ENCODE measurements around the gene NOL7.

The NOL7 gene

DNA sequence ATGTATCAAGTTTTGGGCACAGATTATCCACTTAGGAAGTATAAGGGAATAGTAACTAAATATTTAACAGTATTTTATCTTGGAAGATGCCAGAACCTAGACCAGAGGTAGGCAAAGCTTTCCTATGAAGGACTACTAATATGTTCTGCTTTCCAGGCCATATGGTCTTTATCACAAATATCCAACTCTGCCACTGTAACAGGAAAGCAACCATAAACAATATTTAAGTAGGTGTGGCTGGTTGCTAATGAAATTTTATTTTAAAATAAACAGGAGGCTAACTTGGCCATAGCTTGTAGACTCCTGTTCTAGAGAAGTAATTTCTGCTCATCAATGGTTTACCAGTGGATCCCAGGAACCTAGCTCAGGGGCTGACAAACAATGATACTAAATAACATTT lies 39.4 kb downstream of the NOL7 start:
- no peak for DNase-seq (ENCODE audit: low read depth)

DNA sequence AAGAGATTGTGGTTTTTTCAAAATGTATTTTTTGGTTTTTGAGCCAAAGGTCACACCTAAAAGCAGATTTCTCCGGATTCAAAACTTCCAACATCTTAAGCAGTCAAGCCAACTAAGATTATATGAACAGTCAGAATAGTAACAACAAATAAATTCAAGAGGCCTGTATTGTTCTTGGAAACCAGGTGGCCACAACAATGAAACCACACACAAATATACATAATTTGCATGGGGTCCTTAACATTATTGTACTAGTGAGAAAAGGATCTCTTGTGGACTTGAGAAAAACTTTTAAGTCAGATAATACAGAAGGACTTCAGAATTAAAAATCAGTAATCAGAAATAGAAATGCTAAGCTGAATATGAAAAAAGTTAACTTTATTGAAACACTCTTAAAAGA lies 40.6 kb downstream of the NOL7 start:
- no peak for DNase-seq (ENCODE audit: low read depth)

DNA sequence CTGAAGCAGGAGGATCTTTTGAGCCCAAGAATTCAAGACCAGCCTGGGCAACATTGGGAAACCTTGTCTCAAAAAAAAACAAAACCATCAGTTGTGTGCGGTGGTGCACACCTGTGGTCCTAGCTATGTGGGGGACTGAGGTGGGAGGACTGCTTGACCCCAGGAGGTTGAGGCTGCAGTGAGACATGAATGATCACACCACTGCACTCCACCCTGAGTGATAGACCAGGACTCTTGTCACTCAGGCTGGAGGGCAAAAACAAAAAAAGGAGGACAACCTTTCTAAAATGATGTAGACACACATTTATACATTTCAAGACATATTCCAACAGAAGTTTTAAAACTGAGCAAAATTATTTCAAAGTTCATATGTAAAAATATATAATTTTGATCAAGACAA lies 45.1 kb downstream of the NOL7 start:
- DNase-seq (ENCODE audit: low read depth): no peak

DNA sequence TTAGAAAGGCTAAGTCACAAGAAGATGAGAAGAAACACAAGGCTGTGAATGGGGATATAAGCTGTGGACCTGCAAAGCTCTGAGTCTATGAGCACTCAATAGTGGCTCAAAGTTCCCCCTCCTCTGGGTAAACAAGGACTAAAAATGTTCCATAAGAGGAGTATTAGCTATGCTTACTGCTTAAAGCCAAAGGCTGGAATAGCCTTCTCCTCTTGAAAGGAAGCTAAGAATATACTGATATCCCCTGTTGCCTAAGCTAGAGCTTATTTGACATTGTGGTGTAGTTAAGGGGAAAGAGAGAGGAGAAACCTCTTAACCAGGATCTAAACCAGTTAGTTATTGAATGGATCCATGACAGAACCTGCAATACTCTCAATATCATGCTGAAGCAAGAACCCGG lies 45.8 kb downstream of the NOL7 start:
- no peak for DNase-seq (ENCODE audit: low read depth)

DNA sequence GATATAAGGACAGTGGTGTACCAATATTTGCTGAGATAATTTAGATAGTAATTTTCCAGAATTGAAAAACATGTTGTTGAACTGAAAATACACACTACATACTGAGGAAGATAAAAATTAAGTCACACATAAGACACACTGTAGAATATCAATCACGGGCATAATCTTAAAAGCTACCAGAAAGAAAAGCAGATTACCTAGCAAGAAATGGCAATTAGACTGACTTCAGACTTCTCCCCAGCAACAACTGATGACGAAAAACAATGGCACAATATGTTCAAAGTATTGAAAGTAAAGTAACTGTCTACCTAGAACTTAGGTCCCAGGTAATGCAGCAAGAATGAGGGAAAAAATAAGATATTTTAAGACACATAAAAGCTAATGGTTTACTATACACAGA lies 46.5 kb downstream of the NOL7 start:
- no peak for DNase-seq (ENCODE audit: low read depth)

DNA sequence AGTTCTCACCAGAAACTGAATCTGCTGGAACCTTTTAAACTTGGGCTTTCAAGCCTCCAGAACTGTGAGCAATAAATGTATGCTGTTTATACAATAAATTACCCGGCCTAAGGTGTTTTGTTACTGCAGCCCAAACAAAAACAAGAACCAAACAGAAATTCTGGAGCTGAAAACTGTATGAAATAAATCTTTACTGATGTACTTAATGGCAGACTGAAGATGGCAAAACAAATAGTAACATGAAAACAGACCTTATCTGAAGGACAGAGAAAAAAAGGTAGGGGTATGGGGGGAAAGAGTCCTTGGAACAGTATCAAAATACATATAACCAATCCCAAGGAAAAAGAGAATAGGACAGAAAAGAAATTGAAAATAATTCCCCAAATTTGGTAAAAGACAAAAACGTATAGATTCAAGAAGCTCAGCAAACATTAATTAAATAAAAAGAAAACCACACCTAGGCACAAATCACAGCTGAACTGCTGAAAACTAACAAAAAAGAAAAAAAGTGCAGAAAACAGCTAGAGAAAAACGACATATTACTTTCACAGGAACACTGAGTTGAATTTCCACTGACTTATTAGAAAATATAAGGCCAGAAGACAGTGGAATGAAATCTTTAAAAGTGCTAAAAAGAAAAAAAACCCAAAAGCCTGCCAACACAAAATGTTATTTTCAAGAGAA lies 47.7 kb downstream of the NOL7 start:
- no peak for DNase-seq (ENCODE audit: low read depth)

DNA sequence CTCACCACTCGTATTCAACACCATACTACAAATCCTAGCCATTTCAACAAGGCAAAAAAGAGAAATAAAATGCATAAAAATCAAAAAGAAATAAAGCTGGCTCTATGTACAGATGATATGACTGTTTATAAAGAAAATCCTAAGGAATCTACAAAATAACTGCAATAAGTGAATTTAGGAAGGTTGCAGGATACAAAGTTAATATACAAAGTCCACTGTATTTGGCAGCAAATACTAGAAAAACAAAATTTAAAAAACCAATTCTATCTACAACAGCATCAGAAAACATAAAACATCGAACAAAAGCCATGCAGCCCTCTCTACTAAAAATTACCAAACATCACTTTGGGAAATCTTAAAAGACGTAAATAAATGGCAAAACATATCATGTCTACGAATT lies 48.9 kb downstream of the NOL7 start:
- DNase-seq (ENCODE audit: low read depth): no peak

DNA sequence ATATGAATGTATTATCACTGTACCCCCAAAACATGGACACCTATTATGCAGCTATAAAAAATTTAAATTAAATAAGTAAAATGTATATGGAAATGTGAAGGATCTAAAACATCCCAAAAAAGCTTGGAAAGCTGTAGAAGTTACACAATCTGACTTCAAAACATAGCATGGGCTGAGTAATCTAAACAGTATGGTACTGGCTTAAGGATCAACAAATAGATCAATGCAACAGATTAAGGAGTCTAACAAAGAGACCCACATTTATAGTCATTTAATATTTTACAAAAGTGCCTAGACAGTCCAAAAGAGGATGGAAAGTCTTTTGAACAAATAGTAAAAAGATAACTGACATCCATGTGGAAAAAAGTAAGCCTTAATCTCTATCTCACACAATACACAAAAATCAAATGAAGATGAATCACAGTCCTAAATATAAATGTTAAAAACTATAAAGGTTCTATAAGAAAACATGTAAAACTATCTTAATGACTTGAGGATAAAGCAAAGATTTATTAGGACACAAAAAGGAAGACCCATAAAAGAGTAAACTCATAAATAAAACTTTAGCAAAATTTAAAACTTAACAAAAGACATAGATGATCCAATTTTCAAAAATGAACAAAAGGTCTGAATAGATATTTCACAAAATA lies 49.7 kb downstream of the NOL7 start:
- DNase-seq (ENCODE audit: low read depth): no peak

DNA sequence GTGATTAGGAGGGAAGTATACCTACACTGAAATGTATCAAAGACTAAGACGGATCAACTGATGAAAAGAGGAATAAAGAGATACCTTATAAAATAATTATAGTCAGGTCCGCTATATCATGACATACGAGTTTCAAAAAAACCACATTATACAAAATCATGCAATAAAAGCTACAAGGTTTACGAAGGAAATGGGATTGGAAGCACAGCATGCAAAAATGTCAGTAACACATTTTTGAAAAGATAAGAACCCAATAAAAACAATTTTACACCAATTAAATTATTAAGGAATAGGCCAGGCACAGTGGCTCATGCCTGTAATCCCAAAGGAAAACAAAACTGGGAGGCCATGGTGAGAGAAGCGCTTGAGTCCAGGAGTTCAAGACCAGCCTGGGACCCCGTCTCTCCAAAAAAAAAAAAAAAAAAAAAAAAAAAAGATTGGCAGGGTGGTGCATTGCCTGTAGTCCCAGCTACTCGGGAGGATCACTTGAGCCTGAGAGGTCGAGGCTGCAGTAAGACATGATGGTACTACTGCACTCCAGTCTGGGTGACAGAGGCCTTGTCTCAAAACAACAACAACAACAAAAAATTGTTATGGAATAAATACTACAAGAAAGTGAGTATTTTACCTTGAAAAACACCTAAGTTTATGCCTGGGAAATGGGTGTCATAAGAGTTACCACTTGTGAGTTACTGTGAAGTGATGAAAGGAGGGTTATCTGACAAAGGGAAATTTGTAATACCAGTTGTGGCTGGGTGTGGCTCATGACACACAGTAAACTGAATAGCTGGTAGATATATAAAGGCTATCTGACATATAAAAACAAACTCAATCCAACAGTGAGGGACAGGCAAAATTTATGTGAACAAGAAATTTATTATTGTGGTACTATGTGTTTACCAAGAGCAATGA lies 51.3 kb downstream of the NOL7 start:
- no peak for DNase-seq (ENCODE audit: low read depth)

DNA sequence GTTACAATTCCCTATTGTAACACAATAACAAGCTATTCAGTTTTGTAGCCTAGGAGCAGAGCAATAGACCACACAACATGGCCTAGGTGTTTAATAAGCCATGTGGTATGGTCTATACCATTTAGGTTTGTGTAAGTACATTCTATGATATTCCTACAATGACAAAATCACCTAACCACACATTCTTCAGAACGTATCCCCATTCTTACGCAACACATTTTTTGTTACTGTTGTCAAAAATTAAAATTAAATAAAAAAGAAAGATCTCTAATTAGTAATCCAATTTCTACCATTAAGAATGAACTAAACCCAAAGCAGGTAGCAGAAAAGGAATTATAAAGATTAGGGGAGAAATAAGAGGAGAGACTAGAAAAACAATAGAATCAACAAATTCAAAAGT lies 52.5 kb downstream of the NOL7 start:
- no peak for DNase-seq (ENCODE audit: low read depth)

DNA sequence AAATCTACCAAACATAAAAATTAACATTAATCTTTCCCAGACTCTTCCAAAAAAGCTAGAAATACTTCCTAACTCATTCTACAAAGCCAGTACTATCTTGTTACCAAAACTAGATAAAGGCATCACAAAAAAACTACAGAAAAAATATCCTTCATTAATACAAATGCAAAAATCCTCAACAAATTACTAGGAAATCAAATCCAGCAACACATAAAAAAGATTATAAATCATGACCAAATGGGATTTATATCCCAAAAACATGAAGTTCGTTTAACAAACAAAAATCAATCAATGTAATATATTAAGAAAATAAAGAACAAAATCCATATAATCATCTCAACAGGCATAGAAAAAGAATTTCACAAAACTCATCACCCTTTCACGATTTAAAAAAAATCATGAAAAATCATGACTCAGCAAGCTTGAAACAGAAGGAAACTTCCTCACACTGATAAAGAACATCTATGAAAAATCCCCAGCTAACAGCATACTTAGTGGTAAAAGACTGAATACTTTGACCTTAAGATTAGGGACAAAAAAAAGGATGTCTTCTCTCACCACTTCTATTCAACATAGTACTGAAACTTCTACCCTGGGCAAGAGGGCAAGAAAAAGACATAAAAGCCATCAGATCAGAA lies 53.3 kb downstream of the NOL7 start:
- no peak for DNase-seq (ENCODE audit: low read depth)

DNA sequence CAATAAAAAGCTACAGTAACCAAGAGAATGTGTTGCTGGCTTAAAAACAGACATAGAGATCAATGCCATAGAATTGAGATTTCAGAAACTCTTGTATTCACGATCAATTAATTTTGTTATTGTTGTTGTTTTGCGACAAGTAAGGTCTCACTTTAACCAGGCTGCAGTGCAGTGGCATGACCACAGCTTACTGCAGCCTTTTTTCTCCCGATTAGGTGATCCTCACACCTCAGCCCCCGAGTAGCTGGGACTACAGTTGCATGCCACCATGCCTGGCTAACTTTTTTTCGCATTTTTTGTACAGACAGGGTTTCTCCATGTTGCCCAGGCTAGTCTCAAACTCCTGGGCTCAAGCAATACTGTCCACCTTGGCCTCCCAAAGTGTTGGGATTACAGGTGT lies 54.3 kb downstream of the NOL7 start:
- no peak for DNase-seq (ENCODE audit: low read depth)
